Pancreas (tissue), 10 donors: ENCODE measurements around the gene MYO3A. TPM values are rescaled to one million over a fixed set of nuclear protein-coding genes. Genes with fewer than 3 reads are reported as not detected.

Experiments used
- ATAC-seq, 4 donors: fragments of 200-7000 bp; cut with Tn5 transposase; one replicate each; pipeline versions ENCODE4 v1.8.0 to v1.9.1; 2020; ENCODE audit warnings: mild to moderate bottlenecking in 4 of 4, moderate library complexity in 4 of 4
- DNase-seq, 6 donors: peaks; one replicate each; pipeline ENCODE4 v3.0.0-alpha.2; 2020
- FAIRE-seq: peaks from 2 replicates; lab custom pipeline; 2012; peaks lifted over from hg19 to GRCh38; lab: Jason Lieb, UNC
- H3K27ac ChIP-seq, 4 donors: fragments of 200-600 bp; sonication (generic); 1 replicate in 3 of 4; 2 replicates in 1 of 4; pipeline versions ENCODE4 v1.5.0 to v1.8.0; 2020
- H3K27me3 ChIP-seq, 4 donors: fragments of 200-600 bp; one replicate each; pipeline ENCODE4 v1.8.0; 2021
- H3K36me3 ChIP-seq, 3 donors: fragments of 200-600 bp; sonication (generic) in 1 of 3; one replicate each; pipeline versions ENCODE4 v1.5.0 to v1.8.0; 2020 to 2021
- H3K4me1 ChIP-seq, 3 donors: fragments of 200-600 bp; one replicate each; pipeline ENCODE4 v1.8.0; 2021
- H3K4me3 ChIP-seq, 4 donors: fragments of 200-600 bp; sonication (generic) in 2 of 4; one replicate each; pipeline versions ENCODE4 v1.5.0 to v1.8.0; 2020 to 2021
- H3K9me3 ChIP-seq, 4 donors: fragments of 200-600 bp; one replicate each; pipeline ENCODE4 v1.8.0; 2021
- WGBS, 2 donors: extraction: QIAGEN DNeasy Blood & Tissue Kit; methylation state at CpG; one replicate each; pipeline ENCODE4 v1.1.7; 2013; 5-methylcytosine and 5-hydroxymethylcytosine counted together
- intact Hi-C, 3 donors: fragments of 100-400 bp; cut with DNase I; formaldehyde crosslinking; loops; one replicate each; pipeline versions ENCODE4 v1.11.1 to v1.14.2; 2022
- polyA plus RNA-seq, 2 donors: library from polyadenylated mRNA; stranded (reverse); fragments of 200-250 nt; gene quantifications; one replicate each; pipeline ENCODE4 v1.2.3, GENCODE V29; 2013
- total RNA-seq, 6 donors: library from RNA; stranded (reverse); fragmentation: NEBNext Ultra II Directional in 4 of 6; extraction: Animal tissue kit (Norgen Biotek cat#: 25700) in 4 of 6; gene quantifications; one replicate each; pipeline versions ENCODE4 v1.2.1 to v1.2.4, GENCODE V29; 2021 to 2023
- TF ChIP-seq, protein P1 (sequence below), 4 donors: fragments of 200-600 bp; sonication (generic) in 3 of 4; IDR thresholded peaks; one replicate each; pipeline versions ENCODE4 v1.5.0 to v1.8.0; 2021; ENCODE audit warnings: antibody characterized with exemption in 4 of 4
- donor health status: healthy with polysubstance abuse.
- donor health status: DM: no; HTN: no; CAD: no; lungs with moderate emphysema.
- donor health status: DM: no; HTN: no; CAD: no.
- donor health status: control.
- donor health status: control.
- donor health status: Bipolar disorder and iron deficiency.
- donor health status: DM: yes; HTN: yes; CAD: no.
- donor health status: DM: no; HTN: no; CAD: no.
- donor health status: DM: no; HTN: no; CAD: no.
- donor health status: DM: yes; HTN: yes; CAD: no.

MYO3A gene
- total and polyA plus RNA-seq, 8 donors, result 0.85 to 14.3 (median 1.9) TPM

GRCh38 chr10:26217396-26218086 lies 283.5 kb downstream of the MYO3A start:
- no peak for FAIRE-seq
- H3K27me3 ChIP-seq, result peaks cover 3 to 65% (median 10%) of the 10 kb centered on the region in 4 donors
- TF ChIP-seq, protein P1, sequence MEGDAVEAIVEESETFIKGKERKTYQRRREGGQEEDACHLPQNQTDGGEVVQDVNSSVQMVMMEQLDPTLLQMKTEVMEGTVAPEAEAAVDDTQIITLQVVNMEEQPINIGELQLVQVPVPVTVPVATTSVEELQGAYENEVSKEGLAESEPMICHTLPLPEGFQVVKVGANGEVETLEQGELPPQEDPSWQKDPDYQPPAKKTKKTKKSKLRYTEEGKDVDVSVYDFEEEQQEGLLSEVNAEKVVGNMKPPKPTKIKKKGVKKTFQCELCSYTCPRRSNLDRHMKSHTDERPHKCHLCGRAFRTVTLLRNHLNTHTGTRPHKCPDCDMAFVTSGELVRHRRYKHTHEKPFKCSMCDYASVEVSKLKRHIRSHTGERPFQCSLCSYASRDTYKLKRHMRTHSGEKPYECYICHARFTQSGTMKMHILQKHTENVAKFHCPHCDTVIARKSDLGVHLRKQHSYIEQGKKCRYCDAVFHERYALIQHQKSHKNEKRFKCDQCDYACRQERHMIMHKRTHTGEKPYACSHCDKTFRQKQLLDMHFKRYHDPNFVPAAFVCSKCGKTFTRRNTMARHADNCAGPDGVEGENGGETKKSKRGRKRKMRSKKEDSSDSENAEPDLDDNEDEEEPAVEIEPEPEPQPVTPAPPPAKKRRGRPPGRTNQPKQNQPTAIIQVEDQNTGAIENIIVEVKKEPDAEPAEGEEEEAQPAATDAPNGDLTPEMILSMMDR (IDR thresholded peaks at IDR 0.05), result no peak
- H3K4me1 ChIP-seq, result peaks cover 0 to 3% (median 0%) of the 10 kb centered on the region in 3 donors
- intact Hi-C loops, result no loop called here
- 2% methylated on average over 63 to 64 of the region's 64 CpGs for WGBS, 2 donors
- H3K9me3 ChIP-seq, result no peaks in the 10 kb centered on the region
- peak in 3 of 4 donors; percentile 8 to 35 (median 24) for ATAC-seq
- DNase-seq, result peak in 2 of 6 donors; percentile 56 to 64
- H3K27ac ChIP-seq, result peak overlapping the region in 1 of 4 donors; percentile 33
- no peaks in the 10 kb centered on the region for H3K36me3 ChIP-seq
- peak overlapping the region in 1 of 4 donors; percentile 34 for H3K4me3 ChIP-seq

DNA sequence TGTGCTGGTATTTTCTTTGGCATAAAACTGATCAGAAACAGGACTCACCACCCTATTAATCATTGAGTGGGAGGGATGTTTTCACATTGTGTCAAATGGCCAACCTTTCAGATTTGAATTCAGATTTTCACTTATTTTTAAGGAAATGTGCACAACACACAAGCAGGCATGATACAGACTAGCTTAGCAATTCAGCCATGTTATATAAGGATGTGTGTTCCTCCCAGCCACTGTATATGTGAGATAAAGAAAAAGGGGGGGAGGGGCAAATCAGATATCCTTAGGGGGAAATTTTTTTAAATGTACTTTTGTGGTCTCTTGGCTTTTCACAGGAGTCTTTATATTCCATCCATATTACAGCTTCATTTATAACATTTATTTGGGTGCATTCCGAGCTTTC lies 285.6 kb downstream of the MYO3A start:
- TF ChIP-seq, protein P1 (IDR thresholded peaks at IDR 0.05), result no peak
- DNase-seq (no peak), ATAC-seq (no peak), FAIRE-seq (no peak)
- Histone ChIP-seq H3K9me3 (no peaks in the 10 kb centered on the region), H3K27ac (no peak overlapping the region), H3K4me3 (no peak overlapping the region), H3K4me1 (peaks cover 0 to 3% (median 0%) of the 10 kb centered on the region in 3 donors), H3K27me3 (peaks cover 3 to 59% (median 12%) of the 10 kb centered on the region in 4 donors), H3K36me3 (no peaks in the 10 kb centered on the region)
- intact Hi-C loops, result no loop called here
- whole genome bisulfite sequencing, 2 donors, result 34 to 60% methylated on average over 1 of the region's 1 CpG

DNA sequence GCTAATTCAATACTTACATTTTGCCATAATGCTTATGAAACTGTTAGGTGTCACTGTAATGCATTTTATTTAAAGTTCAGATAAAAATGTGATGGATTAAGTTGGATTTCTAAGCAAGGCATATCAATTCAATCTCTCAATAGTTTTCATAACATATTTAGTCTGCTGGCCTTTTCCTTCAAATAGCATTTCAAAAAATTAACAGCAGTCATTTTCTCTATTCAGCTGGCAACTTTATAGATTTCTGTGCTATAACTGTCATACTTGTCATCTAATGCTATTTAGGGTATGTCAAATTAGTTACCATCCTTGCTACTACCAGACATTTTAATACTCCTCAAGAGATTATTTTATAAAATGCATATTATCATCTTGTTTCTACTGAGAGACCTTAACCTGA lies 286.9 kb downstream of the MYO3A start:
- ATAC-seq (no peak), FAIRE-seq (no peak), DNase-seq (no peak)
- TF ChIP-seq, protein P1 (IDR thresholded peaks at IDR 0.05), result no peak
- peaks cover 3 to 53% (median 12%) of the 10 kb centered on the region in 4 donors for H3K27me3 ChIP-seq
- H3K4me3 ChIP-seq, result no peak overlapping the region
- intact Hi-C loops, result no loop called here
- peaks cover 0 to 3% (median 0%) of the 10 kb centered on the region in 3 donors for H3K4me1 ChIP-seq
- H3K27ac ChIP-seq, result no peak overlapping the region
- H3K36me3 ChIP-seq, result no peaks in the 10 kb centered on the region
- no peaks in the 10 kb centered on the region for H3K9me3 ChIP-seq

DNA sequence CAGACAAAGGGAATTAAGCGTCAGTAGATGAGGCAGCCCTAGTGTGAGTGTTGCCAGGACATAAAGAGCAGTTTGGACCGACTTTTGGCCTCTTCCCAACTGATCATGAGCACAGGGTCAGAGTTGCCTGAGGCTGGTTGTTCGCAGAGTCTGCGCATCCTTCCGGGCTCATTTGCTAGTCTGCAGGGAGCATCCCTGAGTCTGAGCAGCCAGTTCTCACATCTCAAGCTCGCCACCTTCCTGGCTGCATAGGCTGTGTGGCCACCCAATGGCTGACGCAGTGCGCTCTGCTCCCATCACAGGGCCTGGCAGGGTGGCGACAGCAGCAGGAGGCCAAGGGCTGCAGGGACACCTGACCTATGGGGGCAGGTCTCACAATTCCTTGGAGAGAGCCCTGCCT lies 287.5 kb downstream of the MYO3A start:
- WGBS, 2 donors, result 23 to 33% methylated on average over 9 of the region's 9 CpGs
- no peak overlapping the region for H3K4me3 ChIP-seq
- H3K36me3 ChIP-seq, result no peaks in the 10 kb centered on the region
- ATAC-seq, result peak in 2 of 4 donors; percentile 9 to 36
- TF ChIP-seq, protein P1 (IDR thresholded peaks at IDR 0.05), result no peak
- no peak for FAIRE-seq
- peaks cover 0 to 3% (median 0%) of the 10 kb centered on the region in 3 donors for H3K4me1 ChIP-seq
- DNase-seq, result no peak
- intact Hi-C loops, result no loop called here
- peaks cover 1 to 52% (median 12%) of the 10 kb centered on the region in 4 donors for H3K27me3 ChIP-seq
- no peak overlapping the region for H3K27ac ChIP-seq
- H3K9me3 ChIP-seq, result no peaks in the 10 kb centered on the region

- Histone ChIP-seq H3K36me3 (no peaks in the 10 kb centered on the region), H3K4me1 (peaks cover 0 to 3% (median 0%) of the 10 kb centered on the region in 3 donors), H3K27ac (no peak overlapping the region), H3K4me3 (no peak overlapping the region), H3K9me3 (no peaks in the 10 kb centered on the region), H3K27me3 (peaks cover 0 to 49% (median 11%) of the 10 kb centered on the region in 4 donors)
- intact Hi-C loops, result no loop called here
- 8 to 9% methylated on average over 3 of the region's 3 CpGs for WGBS, 2 donors
- ATAC-seq (no peak), FAIRE-seq (no peak), DNase-seq (no peak)
- TF ChIP-seq, protein P1 (IDR thresholded peaks at IDR 0.05), result no peak
Measured at GRCh38 chr10:26222563-26222962, 288.5 kb downstream of the MYO3A start.
